Amygdala (tissue), 56 donors: ENCODE data around the gene GTPBP1.

Experiments
- DNase-seq, 56 donors: peaks; one replicate each; lab custom pipeline; 2025; lab: John Stamatoyannopoulos, UW

The GTPBP1 gene

GRCh38 chr22:38755911-38756532, 50.3 kb downstream of the GTPBP1 start, which contains the start of gene SUN2:
TSS of gene SUN2 (minus strand) at chr22:38755998. CDS start at chr22:38752628, 3,370 bp downstream.
- peak in 55 of 56 donors; percentile 52 to 98 (median 92) for DNase-seq

GRCh38 chr22:38756711-38757463, 51.1 kb downstream of the GTPBP1 start:
- peak in 1 of 56 donors; percentile 48 for DNase-seq

GRCh38 chr22:38757464-38757757, 51.7 kb downstream of the GTPBP1 start:
- no peak for DNase-seq

GRCh38 chr22:38758276-38758945, 52.7 kb downstream of the GTPBP1 start:
- no peak for DNase-seq

- no peak for DNase-seq
These were observed 53.3 kb downstream of the GTPBP1 start for GRCh38 chr22:38759005-38759404.

- DNase-seq = peak in 19 of 56 donors; percentile 14 to 66 (median 30)
These were observed 54.9 kb downstream of the GTPBP1 start for GRCh38 chr22:38760477-38761201.

GRCh38 chr22:38761202-38762162, 55.7 kb downstream of the GTPBP1 start:
- no peak for DNase-seq

GRCh38 chr22:38762551-38762983, 56.8 kb downstream of the GTPBP1 start:
- DNase-seq = peak in 11 of 56 donors; percentile 24 to 63 (median 43)

- peak in 42 of 56 donors; percentile 19 to 84 (median 58) for DNase-seq
These were observed 60.5 kb downstream of the GTPBP1 start for GRCh38 chr22:38766076-38766777.

GRCh38 chr22:38767313-38767712, 61.6 kb downstream of the GTPBP1 start:
- DNase-seq = no peak

- no peak for DNase-seq
These were observed 62.3 kb downstream of the GTPBP1 start for GRCh38 chr22:38768036-38768435.

GRCh38 chr22:38770257-38770949, 64.7 kb downstream of the GTPBP1 start:
- DNase-seq = no peak

GRCh38 chr22:38772623-38772873, 66.8 kb downstream of the GTPBP1 start:
- DNase-seq = no peak

- DNase-seq = no peak
These were observed 67.7 kb downstream of the GTPBP1 start for GRCh38 chr22:38773363-38773946.

- peak in 4 of 56 donors; percentile 22 to 35 (median 30) for DNase-seq
These were observed 68.9 kb downstream of the GTPBP1 start for GRCh38 chr22:38774496-38775166.

GRCh38 chr22:38775656-38776055, 69.9 kb downstream of the GTPBP1 start:
- no peak for DNase-seq

GRCh38 chr22:38776086-38776485, 70.3 kb downstream of the GTPBP1 start:
- no peak for DNase-seq
